ENCODE results near the gene B4GALNT3.
"Not testable (repeated sequence)": the region's sequence is repeated elsewhere in the genome, so short reads cannot be mapped to it uniquely, and the experiment has no call there.

Gene B4GALNT3

DNA sequence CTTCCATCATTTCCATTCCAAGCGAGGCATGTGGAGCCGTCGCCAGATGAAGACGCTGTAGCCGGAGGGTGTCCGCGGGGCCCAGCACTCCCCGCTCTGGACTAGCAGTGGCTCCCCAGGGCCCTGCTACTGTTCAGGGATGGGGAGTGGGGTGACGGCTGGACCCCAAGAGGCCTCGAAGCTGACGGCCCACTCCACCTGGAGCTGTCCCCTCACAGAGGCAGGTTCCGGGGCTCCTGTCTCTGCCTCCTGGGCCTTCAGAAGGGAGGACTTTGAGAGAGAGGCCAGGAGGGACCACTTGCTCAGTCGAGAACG is 101.6 kb downstream of the B4GALNT3 start:
- DNase-seq: no peak

- no peak for DNase-seq
Measured at GRCh38 chr12:561908-562593, 102.3 kb downstream of the B4GALNT3 start.

DNA sequence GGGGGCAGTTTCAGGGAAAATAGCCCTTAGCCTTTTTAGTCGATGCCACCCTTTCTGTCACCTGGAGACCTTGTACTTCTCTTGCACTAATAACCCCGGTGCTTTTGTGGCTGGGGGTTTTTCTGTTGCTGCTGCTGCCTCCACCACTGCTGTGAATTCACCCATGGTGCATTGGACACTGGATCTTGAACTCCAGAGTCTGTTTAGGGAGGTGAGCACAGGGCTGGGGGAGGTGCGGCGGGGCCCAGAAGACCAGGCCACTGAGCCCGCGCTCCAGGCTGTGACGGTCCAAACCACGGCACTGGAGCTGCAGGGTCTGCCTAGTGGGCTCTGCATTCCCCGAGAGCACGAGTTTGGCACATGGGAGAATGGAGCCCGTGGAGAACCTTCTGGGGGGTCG is 102.9 kb downstream of the B4GALNT3 start:
- no peak for DNase-seq

DNA sequence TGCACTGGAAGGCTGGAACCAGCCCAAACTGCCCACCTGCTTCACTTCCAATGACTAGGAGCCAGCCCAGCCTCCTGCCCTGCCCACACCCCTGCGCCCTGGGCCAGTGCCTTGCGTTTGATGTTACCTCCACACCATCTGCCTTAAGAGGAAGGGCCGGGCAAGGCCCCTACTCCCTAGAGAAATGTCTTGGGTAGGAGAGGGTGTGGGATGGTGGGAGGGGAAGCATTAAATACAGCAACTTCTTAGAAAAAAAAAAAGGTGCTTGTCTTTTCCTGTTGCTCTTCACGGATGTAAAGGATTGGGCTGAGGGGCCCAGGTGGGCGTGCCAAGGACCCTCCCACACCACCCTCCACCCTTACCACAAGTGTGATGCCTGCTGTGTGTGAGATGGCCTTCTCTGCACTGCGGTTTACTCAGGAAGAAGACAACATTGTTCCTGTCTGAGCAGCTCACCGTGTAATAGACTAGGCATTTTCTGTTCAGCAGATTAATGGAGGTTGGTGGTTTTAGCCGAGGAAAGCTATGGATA is 103.6 kb downstream of the B4GALNT3 start:
- DNase-seq: peak; percentile 43

- no peak for DNase-seq
Measured at GRCh38 chr12:563787-564298, 104.1 kb downstream of the B4GALNT3 start.

GRCh38 chr12:565161-565560 is 105.4 kb downstream of the B4GALNT3 start:
- no peak for DNase-seq

DNA sequence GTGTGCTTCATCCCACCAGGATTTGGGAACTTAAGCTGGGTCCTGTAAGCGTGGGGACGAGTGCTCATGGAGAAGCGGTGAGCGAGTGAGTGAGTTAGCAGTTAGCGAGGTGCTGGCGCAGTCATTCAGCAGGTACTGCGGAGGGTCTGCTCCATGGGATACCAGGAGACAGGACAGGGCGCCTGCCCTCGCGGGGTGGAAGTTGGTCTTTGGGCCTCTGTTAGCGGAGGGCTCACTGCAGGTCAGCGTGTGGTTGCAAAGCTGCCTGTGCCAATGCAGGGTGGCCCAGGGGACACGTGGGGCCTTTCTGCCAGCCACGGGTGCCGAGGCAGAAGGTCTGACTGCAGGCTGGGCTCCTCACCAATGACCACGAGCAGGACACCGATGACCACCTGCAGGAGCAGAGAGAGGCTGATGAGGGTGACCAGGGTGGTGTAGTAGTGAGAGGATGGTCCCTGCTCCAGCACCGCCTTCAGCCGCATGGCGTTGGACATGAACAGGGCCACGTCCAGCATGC is 105.9 kb downstream of the B4GALNT3 start:
- DNase-seq: no peak

GRCh38 chr12:568486-568885 is 108.7 kb downstream of the B4GALNT3 start:
- DNase-seq: no peak

DNA sequence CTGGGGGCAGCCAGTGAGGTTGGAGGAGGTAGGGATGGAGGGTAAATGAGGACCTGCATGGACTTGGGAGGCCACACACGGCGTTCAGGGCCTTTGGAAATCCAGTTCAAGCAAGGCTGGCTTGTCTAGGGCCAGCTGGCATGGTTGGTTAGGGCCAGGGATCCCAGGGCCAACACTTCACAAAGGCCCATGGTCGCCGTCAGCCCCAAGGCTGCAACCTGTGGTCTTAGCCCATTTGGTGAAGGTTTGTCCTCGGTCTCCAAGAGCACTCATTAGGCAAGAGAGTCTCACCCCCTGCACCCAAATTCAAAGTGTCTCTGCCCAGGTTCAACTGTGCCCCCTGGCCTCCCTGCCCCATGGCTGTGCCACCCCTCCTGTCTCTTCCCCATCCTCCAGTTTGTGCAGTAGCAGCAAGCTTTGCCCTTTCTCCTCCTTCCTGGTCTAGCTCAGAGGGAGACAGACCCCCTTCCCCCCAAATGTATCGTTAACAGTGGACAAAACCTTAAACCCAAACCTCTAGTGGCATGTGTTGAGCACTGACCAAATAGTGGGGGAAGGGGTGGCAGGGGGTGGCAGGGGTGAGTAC is 109.4 kb downstream of the B4GALNT3 start:
- no peak for DNase-seq

DNA sequence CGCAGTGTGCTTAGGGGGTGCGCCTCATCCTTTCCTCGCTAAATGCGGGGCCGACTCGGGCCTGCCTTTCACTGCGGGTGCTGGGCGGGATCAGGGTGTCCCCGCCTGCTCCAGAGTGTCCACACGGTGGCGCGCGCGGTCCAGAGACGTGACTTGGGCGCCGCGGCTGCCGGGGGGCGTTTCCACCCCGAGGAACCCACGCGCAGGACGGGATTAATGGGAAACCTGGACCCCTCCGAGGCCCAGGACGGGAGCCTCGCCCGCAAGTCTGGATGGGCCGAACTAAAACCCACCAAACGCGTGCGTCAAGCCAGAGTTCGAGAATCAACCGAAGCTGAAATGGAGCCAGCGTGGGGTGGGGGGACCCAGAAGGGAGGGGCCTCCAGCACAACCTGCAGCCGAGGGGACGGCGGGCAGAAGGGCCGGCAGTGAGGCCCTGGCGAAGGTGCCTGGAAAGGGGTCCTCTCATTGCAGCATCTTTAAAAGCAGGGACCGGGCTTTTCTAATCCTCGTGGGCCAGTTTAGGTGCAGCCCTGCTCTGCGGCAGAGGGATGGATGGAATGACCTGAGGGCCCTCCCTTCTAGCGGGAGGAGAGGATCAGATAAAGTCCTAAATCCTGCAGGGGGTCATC is 110.2 kb downstream of the B4GALNT3 start:
- peak; percentile 90 for DNase-seq

DNA sequence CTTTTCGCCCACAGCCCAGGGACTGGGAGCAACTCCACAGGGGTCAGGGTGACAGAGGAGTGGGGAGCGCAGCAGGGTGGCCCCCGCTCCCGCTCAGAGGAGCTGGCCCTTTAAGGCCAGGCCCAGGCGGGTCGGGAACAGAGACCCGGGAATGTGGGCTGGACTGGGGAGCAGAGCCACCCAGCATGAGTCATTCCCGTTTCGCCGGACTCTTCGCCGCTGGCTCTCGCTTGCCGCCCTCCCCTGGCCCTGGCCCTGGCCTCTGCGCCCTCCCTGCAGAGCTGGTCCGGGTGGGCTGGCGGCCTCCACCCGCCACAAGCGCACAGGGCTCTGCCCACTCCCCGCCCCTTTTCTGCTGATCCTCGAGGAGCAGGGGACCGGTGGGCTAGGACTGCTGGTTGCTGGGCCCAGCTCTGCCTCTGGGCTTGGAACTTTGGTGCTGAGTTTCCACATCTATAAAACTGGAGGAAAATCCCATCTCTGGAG is 110.7 kb downstream of the B4GALNT3 start:
- DNase-seq: no peak

DNA sequence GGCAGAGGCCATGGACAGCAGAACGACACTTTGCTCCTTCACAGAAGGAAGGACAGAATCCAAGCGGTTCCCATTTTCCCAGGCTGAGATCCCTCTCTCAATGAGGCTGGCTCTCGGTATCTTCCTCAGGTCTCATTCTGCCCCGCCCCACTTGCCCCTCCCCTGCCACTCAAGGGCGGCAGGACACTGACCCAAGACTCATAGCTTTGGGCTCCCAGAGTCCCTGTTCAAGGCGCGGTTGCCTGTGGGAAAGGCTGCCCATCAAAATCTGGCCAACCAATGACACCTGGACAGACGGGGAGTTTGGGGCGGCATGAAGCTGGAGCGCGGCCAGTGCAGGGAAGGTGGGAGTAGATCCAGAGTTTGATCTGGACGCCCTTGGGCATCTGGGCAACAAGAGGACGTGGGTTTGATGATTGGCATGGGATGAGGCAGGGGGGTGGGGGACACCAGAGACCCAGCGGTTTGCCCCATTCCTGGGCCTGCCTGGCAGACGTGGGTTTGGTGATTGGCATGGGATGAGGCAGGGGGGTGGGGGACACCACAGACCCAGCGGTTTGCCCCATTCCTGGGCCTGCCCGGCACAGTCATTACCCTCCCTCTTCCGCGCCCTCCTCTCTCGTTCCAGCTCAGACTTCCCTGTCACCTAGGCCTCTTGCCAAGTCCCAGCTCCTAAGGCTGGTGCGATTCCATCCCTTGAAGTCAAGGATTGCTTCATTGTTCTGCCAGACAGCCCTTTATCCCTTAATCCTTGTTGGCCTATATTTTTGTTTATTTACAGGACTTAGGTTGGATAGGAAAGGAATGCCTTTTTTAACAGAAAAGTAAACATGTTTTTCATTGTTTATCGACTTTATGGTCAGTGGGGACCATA is 111.4 kb downstream of the B4GALNT3 start:
- DNase-seq: no peak

DNA sequence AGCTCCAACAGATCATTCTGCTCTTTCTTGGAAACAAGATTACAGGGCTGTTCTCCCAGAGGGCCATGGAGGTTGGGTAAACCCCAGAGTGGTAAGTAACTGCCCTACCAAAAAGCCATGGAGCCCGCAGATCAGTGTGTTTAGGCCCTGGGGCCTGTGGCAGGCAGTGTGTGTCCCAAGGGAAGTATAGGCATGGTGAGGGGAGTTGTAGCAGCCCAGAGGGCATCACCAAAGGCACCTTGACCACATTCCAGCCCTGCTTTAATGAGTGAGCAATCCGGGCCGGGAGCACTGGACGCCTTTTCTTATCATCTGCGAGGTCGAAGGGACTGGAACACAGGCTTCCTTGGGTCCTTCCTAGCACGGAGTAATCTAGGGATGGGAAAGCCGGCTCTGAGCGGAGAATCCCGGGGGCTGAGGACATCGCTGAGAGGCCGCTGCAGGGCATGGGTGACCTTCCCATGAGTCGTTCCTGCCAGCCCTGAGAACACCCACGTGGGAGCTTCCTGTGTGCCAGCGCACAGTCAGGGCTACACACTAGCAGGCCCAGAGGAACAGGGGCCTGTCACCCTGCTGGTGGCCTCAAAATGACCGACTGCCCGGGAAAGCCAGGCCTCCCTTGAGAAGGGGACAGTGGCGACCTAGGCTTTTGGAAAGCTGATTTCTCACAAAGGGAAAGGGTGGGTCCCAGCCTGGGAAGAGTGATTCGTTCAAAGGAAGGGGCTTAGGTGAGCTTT is 112.2 kb downstream of the B4GALNT3 start:
- DNase-seq: no peak

DNA sequence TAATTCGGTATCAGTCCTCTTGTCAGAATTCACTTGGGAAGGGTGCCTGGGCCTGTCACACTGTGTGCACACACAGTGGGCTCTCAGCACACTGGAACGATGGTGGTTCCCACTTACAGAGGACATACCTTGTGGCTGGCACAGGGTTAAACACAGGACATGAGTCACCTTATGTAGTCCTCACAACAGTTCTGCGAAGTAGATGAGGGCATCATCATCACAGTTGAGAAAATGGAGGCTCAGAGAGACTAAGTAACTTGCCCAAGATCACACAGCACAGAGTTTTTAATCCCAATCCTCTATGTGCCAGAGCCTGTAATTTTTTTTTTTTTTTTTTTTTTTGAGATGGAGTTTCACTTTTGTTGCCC is 112.8 kb downstream of the B4GALNT3 start:
- DNase-seq: no peak

DNA sequence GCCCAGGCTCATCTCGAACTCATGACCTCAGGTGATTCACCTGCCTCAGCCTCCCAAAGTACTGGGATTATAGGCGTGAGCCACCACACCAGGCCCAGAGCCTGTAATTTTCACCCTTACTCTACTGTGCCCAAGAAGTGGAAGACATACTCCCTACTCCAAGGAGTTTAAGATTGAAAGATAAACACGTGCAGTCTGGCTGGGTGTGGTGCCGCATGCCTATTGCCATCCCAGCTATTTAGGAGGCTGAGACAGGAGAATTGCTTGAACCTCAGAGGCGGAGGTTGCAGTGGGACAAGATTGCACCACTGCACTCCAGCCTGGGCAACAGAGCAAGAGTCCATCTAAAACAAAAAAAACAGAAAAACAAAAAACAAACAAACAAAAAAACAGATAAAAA is 113.5 kb downstream of the B4GALNT3 start:
- no peak for DNase-seq

DNA sequence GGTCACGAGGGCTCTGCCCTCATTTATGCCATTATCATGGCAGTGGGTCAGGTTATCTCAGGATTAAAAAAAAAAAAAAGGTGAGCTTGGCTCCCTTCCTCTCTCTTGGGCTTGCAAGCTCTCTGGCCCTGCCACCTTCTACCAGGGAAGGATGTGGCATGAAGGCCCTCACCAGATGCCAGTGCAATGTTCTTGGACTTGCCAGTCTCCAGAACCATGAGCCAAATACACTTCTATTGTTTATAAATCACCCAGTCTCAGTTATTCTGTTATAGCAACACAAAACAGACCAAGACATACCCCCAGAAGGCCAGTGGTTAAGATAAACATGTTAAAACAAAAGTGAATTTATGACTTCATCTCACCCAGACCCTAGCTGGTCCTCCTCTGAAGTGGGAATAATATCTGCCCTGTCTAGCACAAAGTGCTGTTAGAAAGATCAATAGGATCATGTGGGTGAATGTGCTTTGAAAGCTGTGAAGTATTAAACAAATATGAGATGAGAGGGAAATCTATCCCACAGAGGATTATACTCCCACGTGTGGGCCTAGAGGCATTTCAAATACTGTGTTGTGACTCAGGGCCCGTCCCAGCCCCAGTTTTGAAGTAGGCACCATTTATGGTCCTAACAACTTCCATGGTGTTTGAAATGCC is 114.9 kb downstream of the B4GALNT3 start:
- DNase-seq: no peak

DNA sequence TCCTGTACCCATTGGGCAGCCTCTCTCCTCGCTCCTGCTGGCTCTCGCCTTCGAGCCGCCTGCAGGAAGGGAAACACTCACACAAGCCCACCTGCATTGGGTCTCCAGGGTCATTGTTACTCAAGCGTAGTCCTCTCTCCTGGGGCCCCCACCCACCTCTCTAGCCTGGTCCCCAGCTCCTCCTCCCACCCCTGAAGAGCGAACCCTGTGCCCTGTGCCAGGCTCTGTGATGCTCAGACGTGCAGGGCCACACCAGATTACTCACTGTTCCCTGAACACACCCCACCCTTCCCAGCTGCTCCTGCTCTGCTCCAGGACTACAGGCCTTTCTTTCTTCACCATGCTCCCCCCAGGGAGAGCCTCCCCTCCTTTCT is 115.4 kb downstream of the B4GALNT3 start:
- DNase-seq: no peak

DNA sequence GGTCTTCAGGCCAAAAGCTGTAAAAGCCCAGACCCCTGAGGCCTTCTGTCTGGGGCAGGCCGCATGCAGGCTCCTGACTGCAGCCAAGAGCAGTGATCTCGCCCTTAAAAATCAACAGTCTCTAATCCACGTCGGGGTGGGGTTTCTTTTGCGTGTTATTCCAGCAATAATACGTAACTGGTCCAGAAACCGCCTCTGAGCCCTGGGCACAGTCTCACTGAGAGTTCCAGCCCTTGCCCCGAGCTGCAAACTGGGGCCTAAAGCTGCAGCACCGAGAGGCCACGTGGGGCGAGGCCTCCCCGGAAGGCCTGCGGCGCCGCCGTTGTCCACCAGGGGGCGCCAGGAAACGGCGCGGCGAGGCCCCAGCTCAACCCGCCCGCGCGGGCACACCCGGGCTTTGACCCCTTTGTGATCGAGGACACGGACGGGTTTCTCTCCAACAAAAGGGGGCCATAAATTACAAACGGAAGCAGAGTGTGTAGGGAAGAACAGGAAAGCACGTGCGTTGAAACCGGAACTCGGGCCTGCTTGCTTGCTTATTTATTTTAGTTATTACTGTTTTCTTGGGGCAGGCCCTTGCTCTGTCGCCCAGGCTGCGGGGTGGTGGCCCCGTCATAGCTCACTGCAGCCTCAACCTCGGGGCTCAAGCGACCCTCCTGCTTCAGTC is 116.3 kb downstream of the B4GALNT3 start:
- DNase-seq: peak; percentile 83

GRCh38 chr12:576615-577110 is 116.9 kb downstream of the B4GALNT3 start:
- no peak for DNase-seq

- not testable (repeated sequence) for DNase-seq
Measured at GRCh38 chr12:577994-578747, 118.4 kb downstream of the B4GALNT3 start.

Data from T-helper 9 cell (primary cell).